IPS-15b (cell line): ENCODE data around the gene PDE6A.

Experiments used
- H3K27me3 ChIP-seq: one replicate; pipeline ENCODE4 v1.6.1; 2013; ENCODE audit warnings: low read length; ENCODE audit not compliant: control insufficient read depth, insufficient read depth
- H3K36me3 ChIP-seq: one replicate; pipeline ENCODE4 v1.6.1; 2013; ENCODE audit warnings: low read length; ENCODE audit not compliant: control insufficient read depth, insufficient read depth
- H3K4me1 ChIP-seq: one replicate; pipeline ENCODE4 v1.6.1; 2013; ENCODE audit warnings: mild to moderate bottlenecking, low read length; ENCODE audit not compliant: control insufficient read depth, insufficient read depth
- H3K4me3 ChIP-seq: one replicate; pipeline ENCODE4 v1.5.1; 2013; ENCODE audit warnings: low read depth, low read length
- H3K9ac ChIP-seq: one replicate; pipeline ENCODE4 v1.6.1; 2013; ENCODE audit warnings: low read depth, mild to moderate bottlenecking, low read length
- H3K9me3 ChIP-seq: one replicate; pipeline ENCODE4 v1.6.1; 2013; ENCODE audit warnings: mild to moderate bottlenecking, low read length; ENCODE audit not compliant: control insufficient read depth, insufficient read depth

Gene PDE6A

GRCh38 chr5:149851211-149851610, 93.4 kb downstream of the PDE6A start:
- Histone ChIP-seq H3K9ac (no peak overlapping the region), H3K36me3 (peaks cover 12% of the 10 kb centered on the region), H3K9me3 (no peaks in the 10 kb centered on the region), H3K4me1 (peaks cover 5% of the 10 kb centered on the region), H3K27me3 (no peaks in the 10 kb centered on the region), H3K4me3 (no peak overlapping the region)

- Histone ChIP-seq H3K4me1 (peaks cover 5% of the 10 kb centered on the region), H3K27me3 (no peaks in the 10 kb centered on the region)
Measured at GRCh38 chr5:149849966-149850910, 94.4 kb downstream of the PDE6A start.

GRCh38 chr5:149849280-149849965, 95.2 kb downstream of the PDE6A start:
- H3K9ac ChIP-seq: no peak overlapping the region
- no peaks in the 10 kb centered on the region for H3K27me3 ChIP-seq
- no peaks in the 10 kb centered on the region for H3K9me3 ChIP-seq
- peaks cover 24% of the 10 kb centered on the region for H3K36me3 ChIP-seq
- H3K4me3 ChIP-seq: no peak overlapping the region
- H3K4me1 ChIP-seq: peaks cover 5% of the 10 kb centered on the region

More at GRCh38 chr5:149849966-149850910, 94.4 kb downstream of the PDE6A start:
- H3K9ac ChIP-seq: no peak overlapping the region
- no peak overlapping the region for H3K4me3 ChIP-seq
- H3K36me3 ChIP-seq: peaks cover 21% of the 10 kb centered on the region
- no peaks in the 10 kb centered on the region for H3K9me3 ChIP-seq

GRCh38 chr5:149847611-149848010, 97.0 kb downstream of the PDE6A start:
- Histone ChIP-seq H3K36me3 (peaks cover 25% of the 10 kb centered on the region), H3K4me1 (peaks cover 2% of the 10 kb centered on the region), H3K27me3 (no peaks in the 10 kb centered on the region), H3K9me3 (no peaks in the 10 kb centered on the region), H3K9ac (no peak overlapping the region), H3K4me3 (no peak overlapping the region)

DNA sequence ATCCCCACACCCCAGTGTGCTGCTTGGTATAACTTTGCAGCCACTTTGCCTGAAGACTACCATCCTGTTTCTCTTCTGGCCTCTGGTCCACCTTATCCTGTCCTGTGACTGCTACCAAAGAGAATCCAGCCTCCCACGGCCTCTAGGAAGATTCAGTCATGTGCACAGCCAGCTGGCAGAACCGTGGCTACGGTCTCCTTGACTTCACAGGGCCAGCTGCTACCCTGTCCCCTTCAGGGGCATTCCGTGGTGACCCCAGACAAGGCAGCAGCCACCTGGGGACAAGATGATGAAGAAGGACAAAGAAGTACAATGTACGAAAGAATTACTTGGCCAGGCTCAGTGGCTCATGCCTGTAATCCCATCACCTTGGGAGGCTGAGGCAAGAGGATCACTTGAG, 98.6 kb downstream of the PDE6A start:
- no peaks in the 10 kb centered on the region for H3K4me1 ChIP-seq
- H3K27me3 ChIP-seq: no peaks in the 10 kb centered on the region
- no peak overlapping the region for H3K9ac ChIP-seq

DNA sequence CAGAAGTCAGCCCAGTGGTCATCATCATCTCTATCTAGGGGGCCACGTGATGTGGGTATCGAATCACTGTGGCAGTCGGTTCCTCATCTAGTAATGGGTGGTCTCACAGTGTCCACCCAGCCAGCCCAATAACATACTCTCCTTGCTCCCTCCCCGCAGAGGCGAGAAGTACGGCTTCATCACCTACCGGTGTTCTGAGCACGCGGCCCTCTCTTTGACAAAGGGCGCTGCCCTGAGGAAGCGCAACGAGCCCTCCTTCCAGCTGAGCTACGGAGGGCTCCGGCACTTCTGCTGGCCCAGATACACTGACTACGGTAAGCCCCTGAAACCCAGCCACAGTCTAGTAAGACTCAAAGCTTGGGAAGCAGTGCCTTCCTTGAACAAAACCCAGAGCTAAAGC, 99.0 kb downstream of the PDE6A start:
- peaks cover 34% of the 10 kb centered on the region for H3K36me3 ChIP-seq
- H3K27me3 ChIP-seq: no peaks in the 10 kb centered on the region
- H3K9ac ChIP-seq: no peak overlapping the region
- no peak overlapping the region for H3K4me3 ChIP-seq
- H3K4me1 ChIP-seq: no peaks in the 10 kb centered on the region
- H3K9me3 ChIP-seq: no peaks in the 10 kb centered on the region

More for the DNA sequence above, 98.6 kb downstream of the PDE6A start:
- Histone ChIP-seq H3K4me3 (no peak overlapping the region), H3K9me3 (no peaks in the 10 kb centered on the region), H3K36me3 (peaks cover 34% of the 10 kb centered on the region)

DNA sequence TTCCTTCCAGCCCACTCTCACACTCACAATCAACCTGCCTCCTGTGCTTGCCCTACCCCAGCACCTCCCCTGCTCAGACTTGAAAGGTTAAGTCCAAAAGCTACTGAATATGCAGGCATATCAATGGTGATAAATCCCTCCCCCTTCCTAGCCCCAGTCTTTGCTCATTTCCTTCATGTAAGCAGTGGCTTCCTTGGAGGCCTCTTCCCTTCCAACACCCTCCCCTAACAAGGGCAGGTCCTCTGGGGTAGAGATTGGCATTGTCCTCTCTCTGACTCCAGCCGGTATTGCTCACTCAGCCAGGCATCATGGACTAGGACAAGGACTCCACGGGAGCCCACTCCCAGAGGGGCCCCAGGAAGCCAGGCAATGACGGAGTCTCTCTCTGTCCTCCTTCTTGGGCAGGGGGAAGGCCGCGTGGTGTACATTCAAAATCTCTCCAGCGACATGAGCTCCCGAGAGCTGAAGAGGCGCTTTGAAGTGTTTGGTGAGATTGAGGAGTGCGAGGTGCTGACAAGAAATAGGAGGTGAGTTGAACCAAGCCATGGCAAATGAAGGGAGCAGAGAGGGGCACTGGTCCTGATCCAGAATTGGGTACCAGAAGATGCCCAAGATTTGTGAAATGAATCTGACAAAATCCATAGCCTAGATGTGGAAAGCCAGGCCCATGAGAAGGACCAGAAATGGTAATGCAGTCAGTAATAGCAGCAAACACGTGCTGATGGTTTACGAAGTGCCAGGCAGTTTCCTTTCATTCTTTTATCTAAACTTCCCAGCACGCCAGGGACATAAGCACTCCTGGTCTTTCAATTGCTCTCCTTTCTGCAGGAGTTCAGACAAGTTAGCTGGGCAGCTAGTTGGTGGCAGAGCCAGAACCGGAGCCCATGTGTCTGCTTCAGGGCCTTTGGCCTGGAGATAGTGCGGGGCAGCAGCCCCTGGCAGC, 102.5 kb downstream of the PDE6A start:
- H3K9me3 ChIP-seq: no peaks in the 10 kb centered on the region
- H3K4me3 ChIP-seq: no peak overlapping the region
- H3K9ac ChIP-seq: no peak overlapping the region
- H3K4me1 ChIP-seq: no peaks in the 10 kb centered on the region
- no peaks in the 10 kb centered on the region for H3K27me3 ChIP-seq
- peaks cover 25% of the 10 kb centered on the region for H3K36me3 ChIP-seq

- Histone ChIP-seq H3K9ac (no peak overlapping the region), H3K4me3 (no peak overlapping the region), H3K4me1 (no peaks in the 10 kb centered on the region), H3K9me3 (no peaks in the 10 kb centered on the region), H3K27me3 (no peaks in the 10 kb centered on the region), H3K36me3 (peaks cover 14% of the 10 kb centered on the region)
Measured at GRCh38 chr5:149840226-149840825, 104.3 kb downstream of the PDE6A start.

GRCh38 chr5:149839761-149840160, 104.8 kb downstream of the PDE6A start:
- H3K4me3 ChIP-seq: no peak overlapping the region
- H3K9ac ChIP-seq: no peak overlapping the region
- no peaks in the 10 kb centered on the region for H3K9me3 ChIP-seq
- no peaks in the 10 kb centered on the region for H3K27me3 ChIP-seq
- no peaks in the 10 kb centered on the region for H3K4me1 ChIP-seq
- H3K36me3 ChIP-seq: peaks cover 10% of the 10 kb centered on the region

GRCh38 chr5:149838881-149839739, 105.5 kb downstream of the PDE6A start:
- Histone ChIP-seq H3K27me3 (no peaks in the 10 kb centered on the region), H3K4me3 (no peak overlapping the region), H3K36me3 (peaks cover 10% of the 10 kb centered on the region), H3K4me1 (no peaks in the 10 kb centered on the region), H3K9ac (no peak overlapping the region), H3K9me3 (no peaks in the 10 kb centered on the region)
